ENCODE results near the gene KLHDC4. TPM values are rescaled to one million over a fixed set of nuclear protein-coding genes. Genes with fewer than 3 reads are reported as not detected.
"Not testable (repeated sequence)": the region's sequence is repeated elsewhere in the genome, so short reads cannot be mapped to it uniquely, and the experiment has no call there.

KLHDC4 gene
- total and polyA plus RNA-seq, 9 donors, result 16.2 to 35.9 (median 26.2) TPM

GRCh38 chr16:87731607-87732006, 34.2 kb downstream of the KLHDC4 start:
- Histone ChIP-seq H3K4me1 (ENCODE audit: insufficient read depth) (no peaks in the 10 kb centered on the region), H3K9me3 (no peaks in the 10 kb centered on the region), H3K36me3 (no peaks in the 10 kb centered on the region), H3K27me3 (no peaks in the 10 kb centered on the region), H3K4me3 (no peak overlapping the region), H3K27ac (no peak overlapping the region)
- 96 to 97% (median 97%) methylated on average over 13 of the region's 13 CpGs for WGBS, 3 donors
- DNase-seq, result no peak
- intact Hi-C loops (cut with DNase I), result no loop called here
- TF ChIP-seq EP300 (IDR thresholded peaks at IDR 0.05) (no peak), POLR2A (IDR thresholded peaks at IDR 0.05) (no peak), CTCF (IDR thresholded peaks at IDR 0.05) (no peak)

GRCh38 chr16:87729266-87729954, 36.4 kb downstream of the KLHDC4 start:
- 94 to 96% (median 95%) methylated on average over 17 of the region's 17 CpGs for WGBS, 3 donors
- no peaks in the 10 kb centered on the region for H3K9me3 ChIP-seq
- no peak for DNase-seq
- TF ChIP-seq POLR2A (IDR thresholded peaks at IDR 0.05) (no peak), EP300 (IDR thresholded peaks at IDR 0.05) (no peak), CTCF (IDR thresholded peaks at IDR 0.05) (no peak)
- no peak overlapping the region for H3K27ac ChIP-seq
- H3K27me3 ChIP-seq, result no peaks in the 10 kb centered on the region
- H3K4me1 ChIP-seq (ENCODE audit: insufficient read depth), result no peaks in the 10 kb centered on the region
- intact Hi-C loops (cut with DNase I), result no loop called here
- no peaks in the 10 kb centered on the region for H3K36me3 ChIP-seq
- H3K4me3 ChIP-seq, result no peak overlapping the region

- H3K27ac ChIP-seq, result no peak overlapping the region
- no peak for TF ChIP-seq CTCF (IDR thresholded peaks at IDR 0.05)
- TF ChIP-seq POLR2A (IDR thresholded peaks at IDR 0.05), result no peak
- TF ChIP-seq EP300 (IDR thresholded peaks at IDR 0.05), result no peak
- DNase-seq, result no peak
- H3K27me3 ChIP-seq, result no peaks in the 10 kb centered on the region
- H3K9me3 ChIP-seq, result no peaks in the 10 kb centered on the region
- intact Hi-C loops (cut with DNase I), result no loop called here
- H3K4me3 ChIP-seq, result no peak overlapping the region
- no peaks in the 10 kb centered on the region for H3K4me1 ChIP-seq (ENCODE audit: insufficient read depth)
- 20 to 49% (median 26%) methylated on average over 12 of the region's 12 CpGs for WGBS, 3 donors
- H3K36me3 ChIP-seq, result no peaks in the 10 kb centered on the region
Measured at GRCh38 chr16:87728026-87728425, 37.8 kb downstream of the KLHDC4 start.

GRCh38 chr16:87727346-87727745, 38.4 kb downstream of the KLHDC4 start:
- WGBS, 3 donors, result 93 to 97% (median 94%) methylated on average over 16 of the region's 16 CpGs
- Histone ChIP-seq H3K36me3 (no peaks in the 10 kb centered on the region), H3K4me3 (no peak overlapping the region)

GRCh38 chr16:87726577-87726976, 39.2 kb downstream of the KLHDC4 start:
- H3K4me3 ChIP-seq; H3K27me3 ChIP-seq; H3K4me1 ChIP-seq (ENCODE audit: insufficient read depth); intact Hi-C loops (cut with DNase I); H3K27ac ChIP-seq; DNase-seq; H3K36me3 ChIP-seq; H3K9me3 ChIP-seq: not testable (repeated sequence)
- WGBS, 3 donors, result 89 to 97% (median 96%) methylated on average over 6 to 32 of the region's 40 CpGs

More at GRCh38 chr16:87727346-87727745, 38.4 kb downstream of the KLHDC4 start:
- TF ChIP-seq POLR2A (IDR thresholded peaks at IDR 0.05), result no peak
- no peak for TF ChIP-seq EP300 (IDR thresholded peaks at IDR 0.05)
- TF ChIP-seq CTCF (IDR thresholded peaks at IDR 0.05), result no peak
- intact Hi-C loops (cut with DNase I), result no loop called here
- Histone ChIP-seq H3K27ac (no peak overlapping the region), H3K4me1 (ENCODE audit: insufficient read depth) (no peaks in the 10 kb centered on the region), H3K9me3 (no peaks in the 10 kb centered on the region), H3K27me3 (no peaks in the 10 kb centered on the region)
- no peak for DNase-seq
